CD4-positive, alpha-beta T cell treated with Interleukin-6 for 4 hours (primary cell): ENCODE results near the gene ATP13A4.
"Not testable (repeated sequence)": the region's sequence is repeated elsewhere in the genome, so short reads cannot be mapped to it uniquely, and the experiment has no call there.

ENCODE experiments used
- DNase-seq: peaks from one replicate; pipeline ENCODE4 v3.0.0-alpha.2; 2020; ENCODE audit warnings: mixed read lengths

The ATP13A4 gene

GRCh38 chr3:193553586-193553985 lies 1.1 kb downstream of the ATP13A4 start:
- DNase-seq, result no peak

- DNase-seq, result no peak
Measured at GRCh38 chr3:193552923-193553322, 1.8 kb downstream of the ATP13A4 start.

- DNase-seq, result no peak
Measured at GRCh38 chr3:193548406-193548805, 6.3 kb downstream of the ATP13A4 start.

GRCh38 chr3:193546129-193546528 lies 8.6 kb downstream of the ATP13A4 start:
- no peak for DNase-seq

GRCh38 chr3:193545304-193545703 lies 9.4 kb downstream of the ATP13A4 start:
- no peak for DNase-seq

- no peak for DNase-seq
Measured at GRCh38 chr3:193544289-193544688, 10.4 kb downstream of the ATP13A4 start.

GRCh38 chr3:193530231-193531165 lies 24.2 kb downstream of the ATP13A4 start:
- DNase-seq, result no peak

- DNase-seq, result not testable (repeated sequence)
Measured at GRCh38 chr3:193526085-193526484, 28.6 kb downstream of the ATP13A4 start.

- DNase-seq, result no peak
Measured at GRCh38 chr3:193522473-193522872, 32.2 kb downstream of the ATP13A4 start.

GRCh38 chr3:193520738-193521137 lies 34.0 kb downstream of the ATP13A4 start:
- no peak for DNase-seq

- DNase-seq, result no peak
Measured at GRCh38 chr3:193515966-193516365, 38.7 kb downstream of the ATP13A4 start.

GRCh38 chr3:193510154-193510553 lies 44.5 kb downstream of the ATP13A4 start:
- no peak for DNase-seq

GRCh38 chr3:193509103-193509965 lies 45.4 kb downstream of the ATP13A4 start:
- no peak for DNase-seq

- DNase-seq, result no peak
Measured at GRCh38 chr3:193508108-193508507, 46.6 kb downstream of the ATP13A4 start.

- DNase-seq, result no peak
Measured at GRCh38 chr3:193507566-193507965, 47.1 kb downstream of the ATP13A4 start.

- no peak for DNase-seq
Measured at GRCh38 chr3:193506921-193507320, 47.8 kb downstream of the ATP13A4 start.

- DNase-seq, result no peak
Measured at GRCh38 chr3:193502871-193503270, 51.8 kb downstream of the ATP13A4 start.

- no peak for DNase-seq
Measured at GRCh38 chr3:193499801-193500485, 54.8 kb downstream of the ATP13A4 start.

- no peak for DNase-seq
Measured at GRCh38 chr3:193499136-193499770, 55.4 kb downstream of the ATP13A4 start.

- no peak for DNase-seq
Measured at GRCh38 chr3:193498215-193498614, 56.5 kb downstream of the ATP13A4 start.

GRCh38 chr3:193496658-193497057 lies 58.0 kb downstream of the ATP13A4 start:
- no peak for DNase-seq

GRCh38 chr3:193491026-193491425 lies 63.7 kb downstream of the ATP13A4 start:
- DNase-seq, result no peak

GRCh38 chr3:193490580-193490979 lies 64.1 kb downstream of the ATP13A4 start:
- no peak for DNase-seq
